Measurements from ENCODE around the gene NYAP2.

- TF ChIP-seq CTCF (IDR thresholded peaks at IDR 0.05) (peak; percentile 68 to 80 (median 76)), EP300 (IDR thresholded peaks at IDR 0.05) (no peak)
Measured at GRCh38 chr2:225660262-225661131, 261.0 kb downstream of the NYAP2 start.

All from gastroesophageal sphincter (tissue), 3 donors.